Activated naive CD4-positive, alpha-beta T cell treated with anti-CD3 and anti-CD28 coated beads for 36 hours (primary cell): ENCODE data around the gene ARL5C. TPM values are rescaled to one million over a fixed set of nuclear protein-coding genes. Genes with fewer than 3 reads are reported as not detected.

ENCODE experiments used
- CTCF ChIA-PET: fragments of 350-600 bp; sonication (Branson Sonifier 250); formaldehyde crosslinking; loops from one replicate; lab custom pipeline; 2021; ENCODE audit warnings: antibody characterized with exemption; lab: Charles Lee
- DNase-seq: peaks from one replicate; pipeline ENCODE4 v3.0.0-alpha.2; 2020
- H3K27ac Mint-ChIP-seq: one replicate; pipeline ENCODE4 v1.8.0; 2021; ENCODE audit warnings: mild to moderate bottlenecking, mixed read lengths
- H3K27me3 Mint-ChIP-seq: one replicate; pipeline ENCODE4 v1.8.0; 2021; ENCODE audit warnings: low read depth, mixed read lengths
- H3K36me3 Mint-ChIP-seq: one replicate; pipeline ENCODE4 v1.8.0; 2021; ENCODE audit warnings: low read depth, mixed read lengths
- H3K4me1 Mint-ChIP-seq: one replicate; pipeline ENCODE4 v1.8.0; 2021; ENCODE audit warnings: low read depth, mixed read lengths
- H3K4me3 Mint-ChIP-seq: one replicate; pipeline ENCODE4 v1.8.0; 2021; ENCODE audit warnings: mild to moderate bottlenecking, moderate library complexity, mixed read lengths
- H3K9me3 Mint-ChIP-seq: one replicate; pipeline ENCODE4 v1.8.0; 2021; ENCODE audit warnings: mixed read lengths
- intact Hi-C: fragments of 100-400 bp; cut with micrococcal nuclease; formaldehyde crosslinking; loops from one replicate; pipeline ENCODE4 v1.15.1; 2023
- total RNA-seq, 2 experiments: library from RNA; stranded (reverse); gene quantifications; one replicate each; pipeline ENCODE4 v1.2.3, GENCODE V29; 2021

ARL5C gene
- total RNA-seq, 2 experiments from 2014 or later, result not detected

DNA sequence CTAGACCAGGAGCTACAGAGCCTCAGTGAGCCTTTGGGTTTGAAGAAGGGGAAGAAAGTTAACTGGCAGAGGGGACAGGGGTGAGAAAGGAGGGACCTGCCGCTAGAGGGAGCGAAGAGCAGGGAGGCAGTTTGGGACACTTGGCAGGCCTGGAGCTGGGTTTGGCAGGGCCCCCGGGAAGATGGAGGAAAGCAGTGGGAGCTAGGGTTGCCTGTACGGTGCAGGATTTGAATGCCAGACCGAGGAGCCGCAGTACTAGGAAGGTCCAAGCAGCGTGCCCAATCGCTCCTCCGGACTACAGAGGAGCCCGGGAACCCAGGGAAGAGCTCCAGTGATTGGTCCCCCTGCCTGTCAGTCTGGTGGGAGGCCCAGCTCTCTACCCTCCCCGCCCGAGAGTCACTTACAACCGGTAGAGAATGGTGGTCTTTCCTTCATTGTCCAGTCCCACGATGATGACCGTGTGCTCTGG lies 1.3 kb downstream of the ARL5C start:
- Mint-ChIP-seq H3K27me3 (peaks cover 23% of the 10 kb centered on the region), H3K36me3 (no peaks in the 10 kb centered on the region), H3K4me1 (peaks cover 16% of the 10 kb centered on the region), H3K9me3 (no peaks in the 10 kb centered on the region), H3K4me3 (peak overlapping the region; percentile 90), H3K27ac (no peak overlapping the region)
- DNase-seq, result peak; percentile 83
- CTCF ChIA-PET, result interaction anchor here (0.5 to 6.7 kb wide), 42 partner anchors 9 to 1641 kb away, joined by 3 to 73 read pairs (median 4); partner anchors contain the start of genes PLXDC1 and RPL19
- intact Hi-C loops, result loop anchor here (1.0 to 5.0 kb wide), 3 partner anchors 11 to 73 kb away; no protein-coding TSS in a partner anchor

DNA sequence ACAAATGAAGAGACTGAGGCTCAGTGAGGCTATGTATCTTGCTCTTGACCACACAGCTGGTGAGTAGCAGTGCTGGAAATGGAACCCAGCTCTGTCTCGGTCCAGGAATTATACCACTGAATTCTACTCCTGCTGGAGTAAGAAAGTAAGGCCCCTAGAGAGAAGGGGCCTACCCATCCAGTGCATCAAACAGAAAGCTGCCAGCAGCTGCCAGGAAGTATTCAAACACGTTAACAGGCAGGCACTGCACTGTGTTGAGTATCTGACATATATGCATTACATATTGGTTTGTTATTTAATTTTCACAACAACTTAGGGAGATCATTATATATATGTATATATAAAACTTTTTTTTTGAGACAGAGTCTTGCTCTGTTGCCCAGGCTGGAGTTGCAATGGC lies 4.0 kb downstream of the ARL5C start:
- no peaks in the 10 kb centered on the region for H3K36me3 Mint-ChIP-seq
- DNase-seq, result no peak
- intact Hi-C loops, result no loop called here
- CTCF ChIA-PET, result interaction anchor here (0.6 to 6.7 kb wide), 5 partner anchors 13 to 203 kb away, joined by 3 to 73 read pairs (median 3); no protein-coding TSS in a partner anchor
- H3K9me3 Mint-ChIP-seq, result no peaks in the 10 kb centered on the region
- peaks cover 16% of the 10 kb centered on the region for H3K27me3 Mint-ChIP-seq
- no peak overlapping the region for H3K4me3 Mint-ChIP-seq
- peaks cover 12% of the 10 kb centered on the region for H3K4me1 Mint-ChIP-seq
- no peak overlapping the region for H3K27ac Mint-ChIP-seq

DNA sequence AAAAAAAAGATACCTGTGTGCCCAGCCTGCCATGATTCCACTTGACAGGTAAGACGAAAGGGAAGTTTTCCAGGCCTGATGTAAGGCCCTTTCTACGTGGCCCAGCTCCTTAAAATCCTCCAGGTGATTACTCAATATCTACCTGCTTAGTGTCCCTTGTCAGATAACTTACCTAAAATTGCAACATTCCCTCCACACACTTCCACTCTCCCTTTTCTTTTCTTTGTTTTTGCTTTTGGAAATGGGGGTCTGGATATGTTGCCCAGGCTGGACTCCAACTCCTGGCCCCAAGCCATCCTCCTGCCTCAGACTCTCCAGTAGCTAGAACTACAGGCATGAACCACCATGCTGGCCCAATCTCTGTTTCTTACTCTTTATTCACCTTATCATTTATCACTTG lies 7.3 kb downstream of the ARL5C start:
- Mint-ChIP-seq H3K27ac (no peak overlapping the region), H3K27me3 (peaks cover 3% of the 10 kb centered on the region), H3K9me3 (no peaks in the 10 kb centered on the region), H3K4me1 (peaks cover 4% of the 10 kb centered on the region), H3K4me3 (no peak overlapping the region), H3K36me3 (peaks cover 2% of the 10 kb centered on the region)
- intact Hi-C loops, result no loop called here
- no peak for DNase-seq
- CTCF ChIA-PET, result interaction anchor here (0.6 kb wide), 1 partner anchor 192 kb away, joined by 4 read pairs; the partner anchor contains the start of gene FBXO47

DNA sequence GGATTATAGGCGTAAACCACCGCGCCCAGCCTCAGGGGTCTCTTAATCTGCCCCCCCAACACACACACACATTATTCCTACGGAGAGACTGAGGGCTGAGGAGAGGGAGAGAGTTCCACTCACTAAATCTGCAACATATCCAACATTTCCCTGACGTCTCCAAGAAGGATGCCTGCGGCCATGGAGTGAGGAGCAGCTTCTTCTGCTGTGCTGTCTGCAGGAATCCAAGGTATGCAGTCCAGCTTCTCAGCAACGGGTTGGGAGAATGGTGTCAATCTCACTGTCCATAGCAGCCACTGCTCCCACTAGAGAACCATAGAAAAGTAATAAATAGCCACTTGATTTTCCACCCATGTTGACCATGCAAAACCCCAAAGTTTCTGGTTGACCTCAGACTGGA lies 9.5 kb downstream of the ARL5C start:
- DNase-seq, result no peak
- Mint-ChIP-seq H3K27ac (no peak overlapping the region), H3K4me3 (no peak overlapping the region), H3K9me3 (no peaks in the 10 kb centered on the region), H3K4me1 (peaks cover 20% of the 10 kb centered on the region), H3K36me3 (peaks cover 2% of the 10 kb centered on the region), H3K27me3 (peaks cover 4% of the 10 kb centered on the region)
- CTCF ChIA-PET, result interaction anchor here (1.9 kb wide), 1 partner anchor 8 kb away, joined by 8 read pairs; no protein-coding TSS in a partner anchor
- intact Hi-C loops, result no loop called here

GRCh38 chr17:39155654-39156053 lies 10.3 kb downstream of the ARL5C start:
- intact Hi-C loops, result no loop called here
- no peak for DNase-seq
- peak overlapping the region; percentile 94 for H3K4me3 Mint-ChIP-seq
- H3K36me3 Mint-ChIP-seq, result peaks cover 2% of the 10 kb centered on the region
- H3K27ac Mint-ChIP-seq, result no peak overlapping the region
- CTCF ChIA-PET, result interaction anchor here (1.2 to 1.9 kb wide), 2 partner anchors 9 to 173 kb away, joined by 3 to 8 read pairs; no protein-coding TSS in a partner anchor
- peaks cover 4% of the 10 kb centered on the region for H3K27me3 Mint-ChIP-seq
- no peaks in the 10 kb centered on the region for H3K9me3 Mint-ChIP-seq
- peaks cover 20% of the 10 kb centered on the region for H3K4me1 Mint-ChIP-seq

GRCh38 chr17:39153599-39154051 lies 12.3 kb downstream of the ARL5C start:
- Mint-ChIP-seq H3K4me1 (peaks cover 27% of the 10 kb centered on the region), H3K9me3 (no peaks in the 10 kb centered on the region), H3K27me3 (peaks cover 4% of the 10 kb centered on the region), H3K4me3 (peak overlapping the region; percentile 94), H3K36me3 (peaks cover 2% of the 10 kb centered on the region), H3K27ac (peak overlapping the region; percentile 95)
- CTCF ChIA-PET, result interaction anchor here (0.6 to 4.9 kb wide), 37 partner anchors 9 to 422 kb away, joined by 3 to 106 read pairs (median 5); partner anchors contain the start of genes ARL5C, FBXO47 and LASP1
- intact Hi-C loops, result loop anchor here (1.0 to 5.0 kb wide), 13 partner anchors 11 to 596 kb away; partner anchors contain the start of genes CISD3, PIP4K2B, PSMB3 and RPL23
- DNase-seq, result peak; percentile 96

DNA sequence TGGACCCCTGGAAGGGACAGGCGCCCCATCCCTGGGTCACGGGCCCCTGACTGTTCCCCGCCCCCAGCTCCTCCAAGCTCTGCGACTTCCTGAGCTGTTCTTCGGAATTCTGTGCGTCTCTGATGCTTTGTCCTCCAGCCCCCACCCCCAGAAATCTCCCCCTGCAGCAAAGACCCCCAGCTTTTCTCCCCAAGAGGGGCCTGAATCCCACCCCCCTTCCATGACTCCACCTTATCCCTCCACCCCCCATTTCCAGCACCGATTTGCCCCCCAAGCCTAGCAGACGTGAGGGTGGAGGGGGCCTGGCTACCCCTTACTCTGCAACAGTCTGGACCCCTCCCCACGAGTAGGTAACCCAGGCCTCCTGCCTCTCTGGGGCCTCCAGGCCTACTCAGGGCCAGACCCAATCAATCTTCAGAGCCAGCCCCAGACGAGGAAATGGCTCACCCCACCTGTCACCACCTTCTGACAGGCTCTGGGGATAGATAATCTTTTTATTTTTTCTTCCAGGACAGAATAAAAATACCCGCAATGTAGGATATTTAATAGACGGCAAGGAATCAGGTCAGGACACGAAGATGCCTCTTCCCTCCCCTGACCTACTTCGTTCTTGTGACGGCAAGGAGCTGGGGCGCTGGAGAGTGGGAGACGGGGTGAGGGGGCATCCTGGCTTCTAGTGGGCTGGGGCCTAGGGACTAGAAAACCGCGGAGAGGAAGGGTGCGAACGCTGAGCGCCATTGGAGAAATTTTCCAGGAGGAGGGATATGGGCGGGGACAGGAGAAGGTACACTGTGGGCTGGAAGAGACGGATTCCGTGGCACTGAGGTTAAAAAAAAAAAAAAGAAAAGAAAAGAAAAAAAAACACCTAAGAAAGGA lies 13.8 kb downstream of the ARL5C start:
- H3K4me3 Mint-ChIP-seq, result peak overlapping the region; percentile 94
- H3K27me3 Mint-ChIP-seq, result peaks cover 4% of the 10 kb centered on the region
- peak overlapping the region; percentile 95 for H3K27ac Mint-ChIP-seq
- intact Hi-C loops, result loop anchor here (2.0 to 5.0 kb wide), 6 partner anchors 300 to 595 kb away; partner anchors contain the start of genes CISD3, PIP4K2B and RPL23
- DNase-seq, result peak; percentile 52
- peaks cover 27% of the 10 kb centered on the region for H3K4me1 Mint-ChIP-seq
- CTCF ChIA-PET, result interaction anchor here (0.6 to 4.9 kb wide), 31 partner anchors 8 to 421 kb away, joined by 3 to 106 read pairs (median 5); partner anchors contain the start of genes ARL5C and LASP1
- peaks cover 2% of the 10 kb centered on the region for H3K36me3 Mint-ChIP-seq
- no peaks in the 10 kb centered on the region for H3K9me3 Mint-ChIP-seq

DNA sequence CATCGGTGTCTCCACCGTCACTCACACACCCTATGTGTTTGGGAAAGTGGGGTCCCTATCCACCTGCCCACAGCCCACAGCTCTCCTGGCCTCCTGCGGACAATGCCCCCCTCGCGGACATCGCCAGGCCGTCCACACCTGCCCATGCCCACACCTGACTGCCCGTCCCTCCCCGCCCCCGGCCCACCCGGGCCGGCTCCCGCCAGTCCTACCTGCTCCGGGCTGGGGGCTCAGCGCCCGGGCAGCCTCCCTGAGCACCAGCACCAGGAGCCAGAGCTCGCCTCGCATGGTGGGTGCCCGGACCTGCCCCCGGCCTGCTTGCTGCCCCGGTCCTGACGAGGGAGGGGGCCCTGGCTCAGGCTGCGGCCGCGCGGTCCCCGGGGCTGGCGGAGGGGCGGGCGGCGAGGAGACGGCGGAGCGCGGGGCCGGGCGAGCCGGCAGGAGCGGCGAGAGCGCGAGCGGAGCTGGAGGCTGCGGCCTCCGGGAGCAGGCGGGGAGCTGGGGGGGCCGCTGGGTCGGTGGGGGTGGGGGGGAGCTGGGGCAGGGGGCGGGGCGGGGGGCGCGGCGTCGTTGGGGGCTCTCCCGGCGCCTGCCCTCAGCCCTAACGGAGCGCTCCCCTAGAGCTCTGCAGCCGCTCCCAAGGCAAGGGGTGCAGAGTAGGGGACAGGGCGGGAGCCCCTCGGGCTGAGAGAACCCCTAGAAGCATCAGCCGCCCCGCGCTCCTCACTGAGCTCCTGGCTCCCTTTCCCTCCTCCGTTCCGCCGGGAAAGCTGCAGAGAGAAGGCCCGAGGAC lies 14.6 kb downstream of the ARL5C start, which contains the start of gene PLXDC1:
Gene PLXDC1 (minus strand): TSS at position 488 of the 793 bp plus-strand sequence. CDS start 200 bp downstream, at position 288.
- no peak for DNase-seq
- H3K27ac Mint-ChIP-seq, result peak within 1 kb of the TSS; percentile 95
- H3K27me3 Mint-ChIP-seq, result peaks cover 4% of the 10 kb centered on the region
- H3K9me3 Mint-ChIP-seq, result no peaks in the 10 kb centered on the region
- H3K4me3 Mint-ChIP-seq, result peak within 1 kb of the TSS; percentile 94
- CTCF ChIA-PET, result interaction anchor here (0.7 to 4.9 kb wide), 9 partner anchors 15 to 282 kb away, joined by 3 to 106 read pairs (median 7); partner anchors contain the start of genes ARL5C and LASP1
- intact Hi-C loops, result loop anchor here (5.0 kb wide), 5 partner anchors 299 to 594 kb away; partner anchors contain the start of genes CISD3, PIP4K2B and RPL23
- peaks cover 2% of the 10 kb centered on the region for H3K36me3 Mint-ChIP-seq
- H3K4me1 Mint-ChIP-seq, result peaks cover 27% of the 10 kb centered on the region

GRCh38 chr17:39150795-39151149 lies 15.2 kb downstream of the ARL5C start:
- no peaks in the 10 kb centered on the region for H3K9me3 Mint-ChIP-seq
- intact Hi-C loops, result loop anchor here (5.0 kb wide), 5 partner anchors 298 to 593 kb away; partner anchors contain the start of genes CISD3, PIP4K2B and RPL23
- peaks cover 4% of the 10 kb centered on the region for H3K27me3 Mint-ChIP-seq

DNA sequence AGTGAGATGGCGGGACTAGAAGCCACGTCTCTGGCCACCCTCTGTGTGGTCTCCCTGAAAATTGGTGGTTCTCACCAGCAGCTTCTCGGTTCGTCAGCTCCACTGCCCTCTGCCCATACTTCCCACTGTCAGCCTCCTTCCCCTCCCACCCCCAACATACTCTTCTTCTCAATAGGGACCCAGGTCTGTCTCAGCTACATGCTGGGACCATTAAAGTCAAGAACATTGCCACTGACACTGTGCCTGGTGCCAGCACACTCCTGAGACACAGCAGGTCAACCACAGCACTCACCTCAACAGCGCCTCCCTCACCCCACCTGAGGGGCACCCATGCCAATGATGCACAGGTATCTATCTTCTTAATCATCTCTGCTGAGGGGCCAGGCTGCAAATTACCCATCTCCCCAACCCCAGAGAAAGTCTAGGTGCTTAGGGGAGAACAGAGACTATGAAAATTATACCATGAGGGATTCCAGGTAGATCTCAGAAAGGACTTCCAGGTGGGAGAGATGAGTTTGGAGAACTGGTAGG lies 15.8 kb downstream of the ARL5C start:
- Mint-ChIP-seq H3K36me3 (peaks cover 2% of the 10 kb centered on the region), H3K4me1 (peaks cover 29% of the 10 kb centered on the region), H3K27ac (no peak overlapping the region), H3K27me3 (peaks cover 4% of the 10 kb centered on the region), H3K9me3 (no peaks in the 10 kb centered on the region), H3K4me3 (peak overlapping the region; percentile 69)
- intact Hi-C loops, result loop anchor here (5.0 kb wide), 5 partner anchors 298 to 593 kb away; partner anchors contain the start of genes CISD3, PIP4K2B and RPL23
- DNase-seq, result no peak
- CTCF ChIA-PET, result interaction anchor here (1.1 to 4.9 kb wide), 4 partner anchors 16 to 167 kb away, joined by 3 to 106 read pairs (median 38); partner anchors contain the start of gene ARL5C

More at GRCh38 chr17:39150795-39151149, 15.2 kb downstream of the ARL5C start:
- Mint-ChIP-seq H3K27ac (no peak overlapping the region), H3K4me1 (peaks cover 27% of the 10 kb centered on the region), H3K36me3 (peaks cover 2% of the 10 kb centered on the region), H3K4me3 (peak overlapping the region; percentile 69)
- no peak for DNase-seq
- CTCF ChIA-PET, result interaction anchor here (1.1 to 4.9 kb wide), 4 partner anchors 15 to 168 kb away, joined by 3 to 106 read pairs (median 38); partner anchors contain the start of gene ARL5C
